ENCODE results near the gene RANBP3.

- TF ChIP-seq CTCF (IDR thresholded peaks at IDR 0.05) (no peak), POLR2A (IDR thresholded peaks at IDR 0.05) (no peak)
Measured at GRCh38 chr19:5997371-5997770, 19.4 kb upstream of the RANBP3 start.

Measured in thyroid gland (tissue), 4 donors.